GM12872 (cell line): ENCODE data around the gene SERP2.

ENCODE experiments used
- CTCF ChIP-seq: IDR thresholded peaks from 3 replicates; pipeline ENCODE4 v1.5.1; 2011; ENCODE audit warnings: low read depth, mild to moderate bottlenecking, low read length, moderate library complexity; ENCODE audit not compliant: insufficient read depth

Gene SERP2

GRCh38 chr13:44371421-44371820 lies 2.2 kb upstream of the SERP2 start:
- no peak for TF ChIP-seq CTCF

DNA sequence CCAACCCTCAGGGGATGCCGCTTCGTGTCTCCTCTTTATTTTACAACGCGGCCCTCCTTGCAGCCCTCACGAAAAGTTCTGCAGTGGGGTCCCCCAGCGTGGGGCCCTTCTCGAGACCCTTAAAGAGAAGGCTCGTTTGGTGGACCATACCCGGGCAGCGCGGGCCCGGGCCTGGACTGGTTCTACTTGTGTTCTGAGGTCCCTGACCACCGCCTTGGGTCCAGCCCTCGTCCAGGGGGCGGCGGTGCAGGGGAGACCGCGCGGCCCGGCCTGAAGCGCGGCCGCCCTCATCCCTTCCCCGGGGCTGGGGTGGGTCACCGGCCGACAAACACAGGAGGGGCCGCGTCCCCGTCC lies 400 bp upstream of the SERP2 start:
- no peak for TF ChIP-seq CTCF

- TF ChIP-seq CTCF, result no peak
Measured at GRCh38 chr13:44374348-44374712, 706 bp downstream of the SERP2 start.

GRCh38 chr13:44378277-44378676 lies 4.7 kb downstream of the SERP2 start:
- no peak for TF ChIP-seq CTCF

- no peak for TF ChIP-seq CTCF
Measured at GRCh38 chr13:44379885-44380284, 6.3 kb downstream of the SERP2 start.

DNA sequence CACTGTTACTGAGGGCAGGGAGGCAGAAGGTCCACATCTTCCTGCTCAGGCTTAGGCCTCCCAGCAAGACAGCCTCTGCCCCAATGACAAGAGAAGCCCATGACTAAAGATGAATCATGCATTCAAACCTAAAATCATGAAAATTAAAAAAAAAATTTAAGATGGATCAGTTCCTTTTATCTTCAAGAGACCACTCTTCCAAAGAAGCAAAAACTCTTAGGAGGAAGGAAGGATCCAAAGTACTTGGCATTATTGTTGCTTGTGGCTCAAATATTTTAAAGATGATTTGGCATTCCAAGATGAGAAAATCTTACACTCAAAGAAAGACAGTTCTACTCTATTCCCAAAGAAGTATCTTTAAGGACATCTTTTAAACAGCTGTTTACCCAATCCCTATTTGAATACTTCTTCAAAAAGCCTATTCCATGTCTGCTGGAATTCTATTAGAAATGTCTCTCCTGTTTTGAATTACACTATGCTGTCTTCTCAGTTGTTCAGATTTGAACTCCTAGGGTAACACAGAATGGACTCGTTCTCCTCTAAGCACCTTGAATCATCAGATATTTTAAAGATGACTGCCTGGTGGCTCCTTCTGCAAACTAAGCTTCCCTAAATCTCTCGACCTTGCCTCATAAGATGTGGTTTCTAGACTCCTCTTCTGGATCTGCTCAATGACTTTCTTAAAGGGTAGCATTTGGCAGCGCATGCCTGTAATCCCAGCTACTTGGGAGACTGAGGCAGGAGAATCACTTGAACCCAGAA lies 7.0 kb downstream of the SERP2 start:
- no peak for TF ChIP-seq CTCF

- TF ChIP-seq CTCF, result no peak
Measured at GRCh38 chr13:44382635-44383145, 9.1 kb downstream of the SERP2 start.
